ENCODE data around the gene P4HA2. TPM values are rescaled to one million over a fixed set of nuclear protein-coding genes. Genes with fewer than 3 reads are reported as not detected.

Gene P4HA2
- total and polyA plus RNA-seq, 2 of the 13 experiments (the other 11 are each of a cell fraction or from before 2014, with no cell fraction given): 37.7 to 126 TPM

GRCh38 chr5:132176521-132176945, 51.1 kb downstream of the P4HA2 start:
- peaks cover 18% of the 10 kb centered on the region; the same call in 1 of the 2 replicates for H3K4me1 ChIP-seq (ENCODE audit: insufficient read depth, low read length)
- TF ChIP-seq HNRNPK (IDR thresholded peaks at IDR 0.05; ENCODE audit: low read depth, low read length, poor library complexity, severe bottlenecking) (no peak), ZNF761 (CRISPR knock-in tag; conservative IDR thresholded peaks at IDR 0.05) (no peak), ZNF605 (CRISPR knock-in tag; IDR thresholded peaks at IDR 0.05) (no peak), DPF2 (CRISPR knock-in tag; IDR thresholded peaks at IDR 0.05; ENCODE audit: borderline replicate concordance, low read depth) (no peak), ISX (CRISPR knock-in tag; conservative IDR thresholded peaks at IDR 0.05) (no peak), ZNF20 (CRISPR knock-in tag; IDR thresholded peaks at IDR 0.05) (no peak), ZNF850 (CRISPR knock-in tag; conservative IDR thresholded peaks at IDR 0.05) (no peak), ATF4 (CRISPR knock-in tag; IDR thresholded peaks at IDR 0.05) (no peak), ARID4A (CRISPR knock-in tag; IDR thresholded peaks at IDR 0.05; ENCODE audit: borderline replicate concordance) (no peak), ZNF260 (CRISPR knock-in tag; IDR thresholded peaks at IDR 0.05; ENCODE audit: borderline replicate concordance, low read depth) (no peak), ZSCAN22 (CRISPR knock-in tag; IDR thresholded peaks at IDR 0.05) (no peak), MAFK (conservative IDR thresholded peaks at IDR 0.05 in 1 of 2, IDR thresholded peaks at IDR 0.05 in 1 of 2; ENCODE audit: low read length in 2 of 2) (no peak), ZNF772 (CRISPR knock-in tag; IDR thresholded peaks at IDR 0.05) (no peak), CREBL2 (CRISPR knock-in tag; IDR thresholded peaks at IDR 0.05; ENCODE audit: borderline replicate concordance) (no peak), GATAD2A (CRISPR knock-in tag; IDR thresholded peaks at IDR 0.05) (no peak), NPAS2 (CRISPR knock-in tag; IDR thresholded peaks at IDR 0.05; ENCODE audit: borderline replicate concordance) (no peak)
- in situ Hi-C loops (cut with HindIII; ENCODE audit: extremely low pct_ligation_motif_present, low pct_unique_long_range_greater_than_20kb): no loop called here
- H2AFZ ChIP-seq (ENCODE audit: low read length): no peak overlapping the region
- no peak overlapping the region for H3K4me2 ChIP-seq (ENCODE audit: low read depth, low read length)
- ATAC-seq (no peak), FAIRE-seq (no peak), DNase-seq (ENCODE audit: low spot score) (no peak)
- no peaks in the 10 kb centered on the region for H3K9me3 ChIP-seq (ENCODE audit: low read length)
- 59% methylated on average over 6 of the region's 6 CpGs for WGBS (ENCODE audit: low lambda C conversion rate)
- no peak overlapping the region for H3K9ac ChIP-seq (ENCODE audit: insufficient read depth, low read depth, low read length)
- intact Hi-C loops (cut with micrococcal nuclease; ENCODE audit: unreplicated experiment): loop anchor here (5.0 kb wide), 1 partner anchor 109 kb away; no protein-coding TSS in a partner anchor
- no peaks in the 10 kb centered on the region for H3K27me3 ChIP-seq (ENCODE audit: control insufficient read depth in 1 of 2, insufficient read depth in 2 of 2, low read length in 2 of 2)
- H3K4me3 ChIP-seq (replicated peaks in 1 of 3; ENCODE audit: insufficient read depth in 1 of 3, low read depth in 2 of 3, low read length in 3 of 3): no peak overlapping the region
- ChIA-PET POLR2A (no interaction called here), CTCF (ENCODE audit: low intra/inter-chr PET ratio, low total read pairs) (no interaction called here)
- H4K20me1 ChIP-seq (ENCODE audit: insufficient read depth, low read length): no peaks in the 10 kb centered on the region
- BruUV-seq (replicated peaks): no TSS peak
- H3K36me3 ChIP-seq (replicated peaks in 1 of 2; ENCODE audit: control insufficient read depth in 1 of 2, insufficient read depth in 2 of 2, low read length in 2 of 2): no peaks in the 10 kb centered on the region
- no peaks in the 10 kb centered on the region for H3K79me2 ChIP-seq (ENCODE audit: insufficient read depth, low read length)
- H3K27ac ChIP-seq (ENCODE audit: extremely low read length, insufficient read depth, low read length): no peak overlapping the region
